HG03196 (cell line): ENCODE results near the gene KCNB1.

ENCODE experiments used
- ATAC-seq: cut with Tn5 transposase; IDR thresholded peaks from one replicate; pipeline ENCODE4 v1.9.1; 2021; ENCODE audit not compliant: unreplicated experiment

KCNB1 gene

DNA sequence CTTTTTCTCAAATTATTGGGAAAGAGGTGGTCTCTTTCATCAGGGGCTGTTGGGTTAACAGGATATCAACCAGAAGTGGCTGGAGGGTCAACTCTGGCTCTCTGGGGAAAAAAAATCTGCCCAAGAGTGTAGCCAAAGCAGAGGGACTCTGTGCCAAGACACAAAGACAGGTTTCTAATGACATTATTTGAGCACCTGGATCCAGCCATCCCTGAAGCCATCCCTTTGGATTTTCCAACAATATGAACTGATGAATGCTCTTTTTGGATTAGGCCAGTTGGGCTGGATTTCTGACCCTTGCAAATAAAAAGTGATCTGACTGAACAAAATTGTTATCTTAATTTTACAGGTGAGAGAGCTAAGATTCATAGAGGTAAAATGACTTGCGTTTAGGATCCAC, 88.7 kb downstream of the KCNB1 start:
- no peak for ATAC-seq

DNA sequence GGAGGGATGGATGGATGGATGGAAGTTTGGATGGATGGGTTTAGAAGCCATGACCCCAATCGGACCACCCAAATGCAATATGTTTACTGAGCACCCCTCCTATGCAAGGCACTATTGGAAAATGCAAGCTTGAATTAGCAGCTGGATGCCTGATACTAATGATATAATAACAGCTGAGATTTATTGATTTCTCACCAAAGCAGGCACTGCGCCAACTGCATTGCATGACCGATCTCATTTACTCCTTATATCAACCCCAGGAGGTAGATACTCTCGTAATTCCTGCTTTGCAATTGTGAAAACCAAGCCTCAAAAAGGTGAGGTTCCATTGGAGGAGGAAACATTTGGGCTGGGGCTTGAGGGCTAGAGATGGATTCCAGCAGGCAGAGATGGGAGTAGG, 89.7 kb downstream of the KCNB1 start:
- no peak for ATAC-seq

DNA sequence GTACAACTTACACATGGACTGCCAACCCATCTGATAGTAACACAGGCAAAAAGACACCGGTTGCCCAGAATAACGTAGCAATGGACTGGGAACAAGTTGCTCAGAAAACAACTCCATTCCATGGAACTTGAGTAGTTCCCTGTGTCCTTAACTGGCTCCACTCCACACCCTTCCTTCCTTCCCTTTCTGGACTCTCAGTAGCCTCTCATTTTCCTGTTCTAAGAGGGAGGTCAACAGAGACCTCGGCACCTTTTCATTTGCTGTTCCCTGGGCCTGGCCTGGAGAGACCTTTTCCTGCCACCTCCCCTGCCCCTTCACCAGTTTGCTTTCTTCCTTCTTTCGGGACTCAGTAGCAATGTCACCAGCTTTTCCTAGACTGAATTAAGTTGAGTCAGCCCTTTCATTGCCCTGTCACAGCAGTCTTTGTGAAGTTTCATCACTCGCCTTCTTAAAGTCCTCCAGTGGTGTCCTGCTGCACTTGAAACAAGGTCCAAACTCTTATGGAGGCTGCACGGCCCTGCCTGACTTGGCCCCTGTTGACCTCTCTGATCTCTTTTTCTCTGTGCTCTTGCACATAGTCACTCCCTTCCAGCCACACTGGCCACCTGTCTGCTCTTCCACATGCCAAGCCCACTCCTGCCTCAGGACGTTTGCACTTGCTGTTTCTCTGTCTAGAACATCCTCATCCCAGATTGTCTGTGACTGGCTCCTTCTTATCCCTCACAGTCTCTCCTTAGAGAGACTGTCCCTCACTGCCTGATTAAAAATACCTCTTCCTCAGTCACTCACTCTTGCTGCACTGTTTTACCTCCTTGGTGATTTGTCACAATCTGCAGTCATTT, 90.8 kb downstream of the KCNB1 start:
- ATAC-seq: no peak

DNA sequence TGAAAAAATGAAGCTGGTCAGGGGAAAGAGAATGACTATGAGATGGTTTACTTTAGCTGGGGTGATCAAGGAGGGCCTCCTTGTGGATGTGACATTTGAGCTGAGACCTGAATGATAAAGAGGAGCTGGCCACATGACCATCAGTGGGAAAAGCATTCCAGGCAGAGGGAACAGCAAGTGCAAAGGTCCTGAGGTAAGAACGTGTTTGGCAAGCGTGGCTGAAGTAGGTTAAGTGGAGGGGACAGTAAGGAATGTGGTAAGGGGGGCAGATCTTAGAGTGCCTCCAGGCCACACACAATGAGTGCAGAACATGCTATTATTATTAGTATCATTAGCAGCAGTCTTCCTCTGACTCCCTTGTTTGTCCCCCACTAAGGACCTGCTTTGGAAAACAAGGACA, 92.6 kb downstream of the KCNB1 start:
- ATAC-seq: no peak

DNA sequence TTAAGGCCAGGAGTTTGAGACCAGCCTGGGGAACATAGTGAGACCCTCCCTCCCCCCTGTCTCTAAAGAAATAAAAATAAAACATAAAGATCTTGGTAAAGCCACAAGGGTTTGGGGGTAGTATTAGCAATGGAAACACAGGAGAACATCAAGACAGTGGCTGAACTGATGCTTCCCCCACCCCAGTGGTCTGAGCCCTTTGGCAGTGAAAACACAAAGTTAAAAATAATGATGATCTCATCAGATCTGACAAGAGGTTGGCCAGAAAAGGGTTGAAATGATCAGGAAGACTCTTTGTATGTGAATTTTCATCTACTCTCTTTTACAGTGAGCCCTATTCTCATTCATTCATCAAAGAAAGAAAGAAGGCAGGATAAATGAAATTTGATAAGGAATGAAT, 93.7 kb downstream of the KCNB1 start:
- no peak for ATAC-seq

DNA sequence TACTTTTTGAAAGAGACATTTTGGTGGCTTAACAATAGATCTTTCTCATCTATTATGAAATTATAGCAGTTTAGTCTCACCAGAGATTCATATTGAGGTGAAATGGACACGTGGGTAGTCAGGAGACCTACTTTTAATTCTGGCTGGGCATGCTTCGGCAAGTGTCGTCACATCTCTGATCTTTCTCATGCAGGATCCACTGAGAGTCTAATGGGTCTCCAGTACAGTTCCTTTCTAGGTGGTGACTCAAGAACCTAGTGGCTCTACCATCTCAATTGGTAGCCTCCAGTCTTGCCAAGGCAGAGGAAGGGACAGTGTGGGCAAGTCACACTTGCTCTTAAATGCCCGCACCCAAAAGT, 94.9 kb downstream of the KCNB1 start:
- no peak for ATAC-seq

DNA sequence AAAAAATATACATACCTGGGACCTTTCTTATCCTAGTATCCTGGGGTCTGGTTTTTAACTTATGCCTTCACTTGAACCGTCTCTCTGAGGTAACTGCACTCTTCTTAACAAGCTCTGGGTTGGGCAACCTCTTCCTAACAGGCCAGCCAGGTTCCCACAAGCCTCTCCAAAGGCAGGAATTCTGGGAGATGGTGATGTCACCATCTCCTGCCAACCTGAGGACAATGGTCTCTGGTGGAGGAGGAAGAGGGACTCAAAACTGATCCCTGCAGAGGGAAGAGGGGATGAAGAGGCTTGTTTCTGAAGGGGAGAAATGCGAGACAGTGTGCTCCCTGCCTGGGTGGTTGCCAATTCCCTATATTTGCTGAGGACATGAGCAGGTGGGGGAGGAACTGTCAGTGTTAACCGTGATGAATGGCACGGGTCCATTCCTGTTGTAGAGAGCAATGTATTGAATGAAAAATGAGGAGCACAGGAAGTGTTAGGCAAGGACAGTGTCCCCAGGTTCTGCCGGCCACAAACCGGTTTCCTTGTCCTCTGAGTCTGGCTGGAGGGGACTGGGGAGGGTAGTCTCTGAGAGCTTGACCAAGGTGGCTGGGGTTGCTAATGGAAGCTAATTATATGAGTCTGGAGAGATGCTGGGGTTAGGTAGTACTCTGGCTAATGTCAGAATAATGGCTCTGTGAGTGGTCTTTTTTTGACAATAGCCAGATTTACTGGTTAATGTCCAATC, 95.5 kb downstream of the KCNB1 start:
- no peak for ATAC-seq

DNA sequence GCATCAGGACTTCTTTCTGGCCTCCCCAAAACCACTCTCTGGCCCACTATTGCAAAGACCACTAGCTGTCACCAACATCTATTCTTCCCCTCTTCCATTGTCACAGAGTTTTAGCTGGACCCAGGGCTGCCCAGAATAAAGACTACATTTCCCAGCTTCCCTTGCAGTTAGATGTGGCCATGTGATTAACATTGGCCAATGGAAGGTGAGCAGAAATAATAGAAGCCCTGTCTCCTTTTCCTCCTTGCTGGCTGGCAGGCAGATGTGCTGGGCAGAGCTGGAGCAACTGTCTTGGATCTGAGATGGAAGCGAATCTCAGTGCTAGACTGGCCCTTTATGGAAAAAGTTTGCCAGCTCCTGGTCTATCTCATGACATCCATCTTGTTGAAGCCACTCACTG, 97.0 kb downstream of the KCNB1 start:
- ATAC-seq: no peak

DNA sequence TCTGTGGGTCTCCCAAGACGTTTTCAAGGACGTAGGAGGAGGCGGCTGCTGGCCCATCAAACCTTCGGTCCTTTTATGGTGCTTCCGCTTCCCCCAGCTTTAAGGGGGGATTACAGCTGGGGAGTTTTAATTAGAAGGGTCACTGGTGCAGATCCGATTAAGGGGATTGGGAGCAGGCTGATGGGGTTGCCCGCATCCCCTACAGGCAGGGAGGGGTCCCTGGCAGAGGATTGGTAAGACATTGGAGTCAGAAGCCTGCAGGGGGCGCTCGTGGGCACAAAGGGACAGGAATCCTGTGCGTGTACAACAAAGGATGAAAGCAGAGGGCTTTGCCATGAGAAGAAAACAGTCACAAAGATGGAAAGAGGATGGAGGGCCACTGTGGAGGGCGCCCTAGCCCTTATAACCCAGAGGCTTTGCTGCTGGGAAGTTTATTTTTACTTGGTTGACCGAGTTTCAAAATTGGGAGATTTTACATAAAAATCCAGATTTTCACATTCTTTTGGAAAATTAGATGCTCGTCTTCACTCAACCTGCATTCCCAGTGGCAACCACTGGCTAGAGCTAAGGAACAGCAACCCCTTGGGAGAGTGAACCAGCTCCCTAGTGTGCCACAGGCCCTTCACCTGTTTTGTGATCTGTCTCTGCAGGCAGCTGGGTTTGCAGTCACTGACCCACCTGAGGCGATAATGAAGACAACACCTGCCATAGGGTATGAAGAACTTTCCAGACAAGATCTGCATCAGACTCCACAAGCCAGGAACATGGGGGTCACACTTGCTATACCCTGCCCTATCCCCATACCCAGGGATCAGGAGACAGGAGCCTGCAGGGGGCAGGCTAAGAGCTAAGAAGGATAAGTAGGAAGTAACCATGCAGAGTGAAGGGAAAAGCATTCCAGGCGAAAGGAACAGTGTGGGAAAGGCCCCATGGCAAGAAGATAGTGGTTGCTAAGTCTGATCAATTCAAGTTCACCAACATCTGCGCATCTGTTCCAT, 97.7 kb downstream of the KCNB1 start:
- no peak for ATAC-seq

DNA sequence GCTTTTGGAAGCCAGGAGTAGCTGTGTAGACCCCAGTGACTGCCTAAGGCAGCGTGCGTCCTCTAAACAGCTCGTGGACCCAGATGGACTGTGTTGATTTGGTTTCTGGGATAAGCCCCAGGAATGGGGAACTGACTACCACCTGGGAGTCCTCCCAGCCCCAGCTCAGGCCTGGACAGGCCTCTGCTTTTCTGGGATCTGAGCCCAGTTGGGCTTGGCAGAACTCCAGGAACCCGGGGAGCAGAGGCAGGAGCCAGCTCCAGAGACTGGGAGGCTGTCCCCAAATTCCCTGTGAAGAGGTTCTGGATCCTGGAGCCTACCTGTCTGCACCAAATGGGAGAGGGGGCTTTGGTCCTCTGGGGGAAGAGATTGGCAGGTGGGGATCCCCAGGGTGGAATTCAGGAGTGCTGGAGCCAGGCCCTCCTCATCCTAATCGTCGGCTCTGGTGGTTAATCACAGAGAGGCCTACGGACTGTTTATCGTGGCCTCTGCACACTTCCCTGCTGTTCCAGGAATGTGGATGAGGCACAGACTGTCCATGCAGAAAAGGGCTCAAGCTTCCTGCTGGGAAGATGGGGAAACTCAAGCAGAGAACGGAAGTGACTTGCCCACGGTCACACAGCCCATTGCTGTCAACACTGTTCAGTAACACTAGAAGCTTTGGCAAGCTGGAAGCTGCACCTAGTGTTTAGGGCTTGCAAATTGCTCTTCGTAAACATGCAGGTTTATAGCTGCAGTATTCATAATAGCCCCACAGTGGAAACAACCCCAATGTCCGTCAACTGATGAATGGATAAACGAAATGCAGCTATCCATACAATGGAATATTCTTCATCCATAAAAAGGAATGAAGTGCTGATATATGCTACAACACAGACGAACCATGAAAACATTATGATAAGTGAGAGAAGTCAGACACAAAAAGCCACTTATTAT, 100.6 kb downstream of the KCNB1 start:
- ATAC-seq: no peak

DNA sequence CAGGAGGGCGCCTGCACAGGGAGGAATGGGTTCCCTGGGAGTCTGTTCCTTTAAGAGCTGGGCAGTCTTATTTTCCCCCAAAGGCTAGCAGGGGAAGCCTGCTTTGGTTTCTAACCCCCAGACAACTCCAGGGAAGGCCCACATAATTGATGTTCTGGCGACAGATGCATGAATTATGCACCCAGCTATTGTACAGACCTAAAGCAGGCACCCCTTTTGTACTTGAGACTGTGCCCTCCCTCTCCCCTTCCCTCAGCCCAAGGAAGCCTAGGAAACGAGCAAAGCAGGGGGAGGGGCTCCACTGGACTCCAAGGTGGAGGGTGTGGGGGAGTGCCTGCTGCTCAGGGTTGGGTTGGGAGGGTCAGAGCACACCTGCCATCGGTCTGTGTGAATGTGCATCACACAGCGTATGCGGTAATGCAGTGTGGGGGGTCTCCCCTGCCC, 102.1 kb downstream of the KCNB1 start:
- ATAC-seq: no peak

DNA sequence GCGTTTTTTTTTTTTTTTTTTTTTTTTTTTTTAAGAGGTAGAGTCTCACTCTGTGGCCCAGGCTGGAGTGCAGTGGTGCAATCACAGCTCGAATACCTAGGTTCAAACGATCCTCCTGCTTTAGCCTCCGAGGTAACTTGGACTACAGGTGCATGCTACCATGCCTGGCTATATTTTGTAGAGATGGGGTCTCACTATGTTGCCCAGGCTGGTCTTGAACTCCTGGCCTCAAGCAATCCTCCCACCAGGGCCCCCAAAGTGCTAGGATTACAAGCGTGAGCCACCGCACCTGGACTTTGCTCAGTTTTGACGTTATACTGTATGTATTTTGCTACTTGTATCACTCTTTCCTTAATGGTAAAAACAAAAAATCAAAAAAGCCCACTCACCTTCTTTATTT, 103.1 kb downstream of the KCNB1 start:
- no peak for ATAC-seq

DNA sequence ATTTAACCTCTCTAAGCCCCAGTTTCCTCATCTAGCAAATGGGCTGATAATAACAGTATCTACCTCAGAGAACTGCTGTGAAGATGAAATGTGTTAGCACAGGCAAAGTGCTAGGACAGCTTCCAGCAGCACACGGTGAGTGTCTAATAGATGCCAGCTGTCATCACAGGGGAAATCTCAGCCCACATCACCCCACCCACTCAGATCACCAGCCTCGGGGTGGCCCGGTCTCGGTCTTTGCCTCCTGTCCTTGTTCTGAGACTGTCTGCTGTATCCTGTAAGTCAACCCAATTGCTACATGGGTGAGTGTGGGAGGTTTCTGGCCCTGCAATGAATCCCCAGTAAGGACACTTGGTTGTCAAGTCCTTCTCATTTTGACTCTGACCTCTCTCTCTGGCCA, 105.1 kb downstream of the KCNB1 start:
- no peak for ATAC-seq

DNA sequence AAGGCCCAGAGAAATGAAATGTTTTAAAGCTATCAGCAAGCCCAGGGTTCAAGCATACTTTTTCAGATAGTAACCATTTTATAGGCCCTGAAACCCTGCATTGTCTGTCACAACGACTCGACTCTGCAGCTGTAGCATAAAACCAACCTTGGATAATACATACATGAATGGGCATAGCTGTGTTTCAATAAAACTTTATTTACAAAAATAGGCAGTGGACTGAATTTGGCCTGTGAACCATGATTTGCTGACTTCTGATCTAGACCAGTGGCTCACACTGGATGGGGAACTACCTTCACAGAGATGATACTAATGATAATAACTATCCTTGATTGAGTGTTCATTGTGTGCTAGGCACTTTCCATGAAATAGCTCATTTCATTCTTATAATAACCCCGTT, 107.3 kb downstream of the KCNB1 start:
- no peak for ATAC-seq

DNA sequence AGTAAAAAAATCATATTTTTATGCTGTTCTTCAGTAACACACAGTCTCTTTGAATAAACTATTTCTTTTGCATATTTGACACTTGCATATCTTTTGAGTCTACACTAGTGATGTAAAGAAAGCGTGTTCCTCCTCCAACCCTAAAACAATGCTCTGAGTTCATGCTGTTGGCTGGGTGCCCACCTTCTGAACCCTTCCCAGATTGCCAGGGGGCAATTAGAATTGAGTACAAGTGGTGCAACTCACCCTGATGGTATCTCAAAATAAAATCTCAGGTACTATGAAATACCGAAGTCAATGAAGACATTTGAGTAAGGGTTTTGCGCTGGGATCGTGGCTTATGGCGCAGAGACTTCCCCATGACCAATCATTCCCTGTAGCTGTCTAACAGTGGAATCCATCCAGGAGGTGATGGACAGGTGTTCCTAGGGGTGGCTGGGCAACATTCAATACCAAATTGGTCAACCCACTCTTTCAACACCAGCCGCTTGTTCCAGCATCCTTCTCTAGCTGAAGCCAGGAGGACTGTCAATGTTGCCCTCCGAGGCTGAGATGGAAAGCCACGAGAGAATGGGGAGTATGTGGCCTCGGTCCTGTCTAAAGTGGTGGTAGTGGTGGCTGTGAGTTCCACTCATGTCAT, 110.3 kb downstream of the KCNB1 start:
- no peak for ATAC-seq

DNA sequence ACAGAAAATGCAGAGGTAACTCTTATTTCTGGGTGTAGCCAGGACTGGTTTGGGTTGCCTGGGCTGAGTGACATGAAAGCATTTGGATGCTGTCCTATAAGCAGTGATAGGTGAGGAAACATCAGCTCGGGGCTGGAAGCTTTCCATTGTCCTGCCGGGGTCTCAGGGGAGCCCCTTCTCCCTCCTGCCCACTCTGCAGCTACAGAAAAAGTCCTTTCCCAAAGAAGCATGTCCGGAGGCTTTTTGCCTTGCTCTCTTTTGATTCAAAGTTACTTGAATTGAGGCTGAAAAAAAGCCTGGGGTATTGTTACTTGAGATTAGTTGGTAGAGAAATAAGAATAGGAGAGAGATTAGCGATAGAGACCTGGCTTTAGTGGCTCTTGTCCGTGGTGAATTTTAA, 113.9 kb downstream of the KCNB1 start:
- ATAC-seq: no peak

DNA sequence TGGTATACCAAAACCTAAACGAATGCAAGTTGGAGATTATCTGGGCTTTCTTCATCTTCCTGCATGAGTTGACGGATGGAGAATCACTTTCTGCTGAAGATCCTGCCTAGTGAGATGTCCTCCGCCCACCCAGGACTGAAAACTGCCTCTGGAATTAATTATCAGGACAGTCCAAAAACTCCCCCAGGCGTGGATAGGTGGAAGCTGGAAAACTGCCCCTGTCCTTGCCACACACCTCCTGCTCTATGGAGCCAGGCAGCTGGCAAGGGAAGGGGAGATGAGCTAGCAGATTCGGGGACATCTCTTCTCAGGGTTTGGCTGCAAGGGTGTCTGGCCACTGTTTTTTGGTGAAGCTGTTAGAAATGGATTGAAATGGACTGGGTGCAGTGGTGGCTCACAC, 115.4 kb downstream of the KCNB1 start:
- no peak for ATAC-seq

DNA sequence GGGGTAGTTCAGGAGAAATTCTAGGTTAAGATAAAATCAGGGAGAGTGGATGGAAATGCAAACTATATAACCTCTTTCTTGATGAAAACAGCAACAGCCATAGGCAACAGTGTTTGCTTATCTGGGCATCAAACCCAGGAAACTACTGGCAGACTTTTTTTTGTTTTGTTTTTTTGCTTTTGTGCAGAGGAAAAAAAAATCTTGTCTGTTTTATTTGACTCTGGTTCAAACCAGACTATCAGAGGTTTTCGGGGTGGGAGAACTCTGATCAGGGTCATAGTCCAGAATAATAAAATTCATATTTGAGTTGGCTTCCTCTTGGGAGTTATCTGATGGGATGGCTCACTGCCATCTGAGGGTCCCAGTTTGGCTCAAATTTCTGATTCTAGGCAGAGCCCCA, 115.8 kb downstream of the KCNB1 start:
- no peak for ATAC-seq

DNA sequence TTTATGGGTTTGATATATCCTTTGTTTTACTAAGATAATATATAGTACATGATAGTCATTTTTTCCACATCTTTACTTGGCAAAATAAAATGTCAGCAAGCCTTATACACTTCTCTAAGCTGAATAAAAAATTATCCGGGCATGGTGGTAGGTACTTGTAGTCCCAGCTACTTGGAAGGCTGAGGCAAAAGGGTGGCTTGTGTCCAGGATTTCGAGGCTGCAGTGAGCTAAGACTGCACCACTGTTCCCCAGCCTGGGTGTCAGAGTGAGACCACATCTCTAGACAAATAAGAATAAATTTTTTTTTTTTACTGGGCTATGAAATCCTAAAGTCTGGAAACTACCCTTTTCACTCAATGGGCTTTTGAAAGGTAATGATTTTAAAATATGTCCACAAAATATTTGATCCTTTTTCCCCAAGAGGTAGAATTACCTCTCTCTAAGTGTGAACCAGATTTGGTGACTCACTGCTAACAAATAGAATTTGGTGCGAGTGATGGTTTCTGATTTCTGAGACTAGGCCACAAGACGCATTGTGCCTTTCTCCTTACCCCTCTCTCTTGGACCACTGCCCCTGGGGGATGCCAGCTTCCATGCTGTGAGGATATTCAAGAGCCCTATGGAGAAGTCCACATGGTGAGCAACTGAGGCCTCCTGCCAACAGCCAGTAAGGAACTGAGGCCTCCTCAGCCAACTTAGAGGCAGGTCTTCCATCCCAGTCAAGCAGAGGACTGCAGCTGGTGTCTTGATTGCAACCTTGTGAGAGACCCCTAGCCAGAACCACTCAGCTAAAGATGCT, 120.4 kb downstream of the KCNB1 start:
- ATAC-seq: no peak
